Liver (tissue), 3 donors: ENCODE data around the gene BBIP1.

Experiments
- CTCF ChIP-seq: fragments of 150-350 bp; IDR thresholded peaks from 2 replicates; pipeline ENCODE4 v1.5.1; 2017; ENCODE audit warnings: improper control_type of control experiment, low read depth, low read length; ENCODE audit not compliant: missing input control
- JUND ChIP-seq, 2 donors: IDR thresholded peaks; 2 replicates each; pipeline ENCODE4 v1.6.1; 2016; ENCODE audit warnings: antibody characterized with exemption in 2 of 2
- SP1 ChIP-seq: IDR thresholded peaks from 2 replicates; pipeline ENCODE4 v1.6.1; 2018; ENCODE audit warnings: antibody characterized with exemption, mild to moderate bottlenecking
- TAF1 ChIP-seq: conservative IDR thresholded peaks from 2 replicates; pipeline ENCODE4 v1.6.1; 2016; ENCODE audit warnings: antibody characterized with exemption, mild to moderate bottlenecking
- YY1 ChIP-seq: IDR thresholded peaks from 2 replicates; pipeline ENCODE4 v1.6.1; 2016; ENCODE audit warnings: antibody characterized with exemption, mild to moderate bottlenecking
- TF ChIP-seq, protein P1 (sequence below): IDR thresholded peaks from 2 replicates; pipeline ENCODE4 v1.6.1; 2016; ENCODE audit warnings: antibody characterized with exemption, mild to moderate bottlenecking
- donor health status: healthy.
- donor health status: healthy.

GRCh38 chr10:110887560-110887959 is 31.4 kb downstream of the BBIP1 start:
- no peak for TF ChIP-seq TAF1
- TF ChIP-seq CTCF: no peak
- TF ChIP-seq YY1: no peak
- TF ChIP-seq, protein P1, sequence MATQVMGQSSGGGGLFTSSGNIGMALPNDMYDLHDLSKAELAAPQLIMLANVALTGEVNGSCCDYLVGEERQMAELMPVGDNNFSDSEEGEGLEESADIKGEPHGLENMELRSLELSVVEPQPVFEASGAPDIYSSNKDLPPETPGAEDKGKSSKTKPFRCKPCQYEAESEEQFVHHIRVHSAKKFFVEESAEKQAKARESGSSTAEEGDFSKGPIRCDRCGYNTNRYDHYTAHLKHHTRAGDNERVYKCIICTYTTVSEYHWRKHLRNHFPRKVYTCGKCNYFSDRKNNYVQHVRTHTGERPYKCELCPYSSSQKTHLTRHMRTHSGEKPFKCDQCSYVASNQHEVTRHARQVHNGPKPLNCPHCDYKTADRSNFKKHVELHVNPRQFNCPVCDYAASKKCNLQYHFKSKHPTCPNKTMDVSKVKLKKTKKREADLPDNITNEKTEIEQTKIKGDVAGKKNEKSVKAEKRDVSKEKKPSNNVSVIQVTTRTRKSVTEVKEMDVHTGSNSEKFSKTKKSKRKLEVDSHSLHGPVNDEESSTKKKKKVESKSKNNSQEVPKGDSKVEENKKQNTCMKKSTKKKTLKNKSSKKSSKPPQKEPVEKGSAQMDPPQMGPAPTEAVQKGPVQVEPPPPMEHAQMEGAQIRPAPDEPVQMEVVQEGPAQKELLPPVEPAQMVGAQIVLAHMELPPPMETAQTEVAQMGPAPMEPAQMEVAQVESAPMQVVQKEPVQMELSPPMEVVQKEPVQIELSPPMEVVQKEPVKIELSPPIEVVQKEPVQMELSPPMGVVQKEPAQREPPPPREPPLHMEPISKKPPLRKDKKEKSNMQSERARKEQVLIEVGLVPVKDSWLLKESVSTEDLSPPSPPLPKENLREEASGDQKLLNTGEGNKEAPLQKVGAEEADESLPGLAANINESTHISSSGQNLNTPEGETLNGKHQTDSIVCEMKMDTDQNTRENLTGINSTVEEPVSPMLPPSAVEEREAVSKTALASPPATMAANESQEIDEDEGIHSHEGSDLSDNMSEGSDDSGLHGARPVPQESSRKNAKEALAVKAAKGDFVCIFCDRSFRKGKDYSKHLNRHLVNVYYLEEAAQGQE: no peak
- no peak for TF ChIP-seq SP1
- TF ChIP-seq JUND (IDR thresholded peaks at IDR 0.05): no peak
